Measurements from ENCODE around the gene NLGN3.

NLGN3 gene

DNA sequence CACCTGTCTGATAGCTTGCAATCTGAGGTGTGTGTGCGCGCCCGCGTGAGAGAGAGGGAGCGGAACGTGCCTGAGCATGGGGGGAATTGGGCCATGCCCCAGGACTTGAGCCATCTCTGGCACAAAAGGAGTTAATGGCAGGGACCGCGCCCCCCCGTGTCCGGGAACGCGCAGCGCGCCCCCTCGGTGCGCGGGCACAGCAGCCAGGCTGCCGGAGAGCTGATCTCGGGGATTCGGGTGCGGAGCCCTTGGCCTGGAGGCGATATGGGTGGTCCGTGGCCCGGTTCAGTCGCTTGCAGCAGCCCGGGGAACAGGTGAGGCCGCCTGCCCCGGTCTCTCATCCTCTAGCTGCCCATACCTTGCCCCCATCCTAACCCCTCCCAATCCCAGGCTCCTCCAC, at the start of gene NLGN3:
Gene NLGN3, plus strand, starts transcription at position 191 of the 400 bp plus-strand sequence. CDS start 2,909 bp downstream, outside the sequence.
- Histone ChIP-seq H3K4me1 (ENCODE audit: control insufficient read depth, low read depth, low read length) (peaks cover 6% of the 10 kb centered on the region), H3K27me3 (ENCODE audit: control insufficient read depth, insufficient read depth, low read length) (no peaks in the 10 kb centered on the region), H3K9me3 (ENCODE audit: control insufficient read depth, low read depth, low read length) (no peaks in the 10 kb centered on the region), H3K9ac (ENCODE audit: low read length) (peak within 1 kb of the TSS; percentile 22), H3K4me3 (ENCODE audit: low read length) (peak within 1 kb of the TSS; percentile 73), H3K27ac (ENCODE audit: low read length) (no peak within 1 kb of the TSS), H3K36me3 (ENCODE audit: control insufficient read depth, low read depth, low read length) (no peaks in the 10 kb centered on the region)

DNA sequence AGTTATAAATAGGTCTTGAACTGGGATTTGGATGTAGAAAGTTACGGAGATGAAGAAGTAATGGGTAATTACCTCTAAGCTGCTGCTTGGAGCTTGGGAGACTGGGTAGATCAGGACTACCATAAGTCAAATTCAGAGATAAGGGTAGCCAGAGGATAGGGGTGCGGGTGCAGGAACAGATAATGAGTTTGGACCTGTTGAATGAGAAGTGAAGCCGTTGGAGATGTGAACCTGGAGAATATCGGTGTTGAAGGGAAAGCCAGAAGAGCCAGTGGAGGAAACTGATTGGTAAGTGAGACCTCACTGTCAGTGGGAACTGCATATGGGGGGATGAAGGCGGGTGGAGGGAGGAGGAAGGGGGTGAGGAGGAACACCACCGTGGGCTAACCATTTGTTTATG, 49.6 kb upstream of the NLGN3 start:
- Histone ChIP-seq H3K4me1 (ENCODE audit: control insufficient read depth, low read depth, low read length) (peaks cover 7% of the 10 kb centered on the region), H3K9ac (ENCODE audit: low read length) (peak overlapping the region; percentile 55), H3K27ac (ENCODE audit: low read length) (no peak overlapping the region), H3K9me3 (ENCODE audit: control insufficient read depth, low read depth, low read length) (no peaks in the 10 kb centered on the region), H3K4me3 (ENCODE audit: low read length) (peak overlapping the region; percentile 82), H3K36me3 (ENCODE audit: control insufficient read depth, low read depth, low read length) (no peaks in the 10 kb centered on the region), H3K27me3 (ENCODE audit: control insufficient read depth, insufficient read depth, low read length) (peaks cover 14% of the 10 kb centered on the region)

DNA sequence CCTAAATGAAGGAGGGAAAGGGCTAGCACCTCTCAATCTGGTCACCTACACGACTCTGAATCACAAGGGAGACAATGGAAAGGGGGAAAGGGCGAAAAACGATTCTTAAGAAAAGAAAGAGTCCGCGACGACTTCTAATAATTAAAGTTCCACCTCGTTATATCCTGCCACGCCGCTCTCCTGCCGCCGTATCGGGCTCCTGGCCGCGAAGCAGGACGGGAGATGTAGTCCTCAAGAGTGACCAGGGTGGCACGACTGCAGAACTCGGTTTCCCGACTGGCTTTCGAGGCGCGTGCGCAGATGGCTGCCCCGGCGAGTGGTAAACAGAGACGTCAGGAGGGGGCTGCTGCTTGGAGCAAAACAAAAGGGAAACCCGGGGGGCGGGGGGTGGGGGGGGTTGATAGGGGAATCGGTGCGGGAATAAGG, 49.1 kb upstream of the NLGN3 start, which contains the start of gene FOXO4:
Gene FOXO4, plus strand, starts transcription at position 297 of the 426 bp plus-strand sequence. CDS start 678 bp downstream, outside the sequence.
- H3K9ac ChIP-seq (ENCODE audit: low read length) = peak within 1 kb of the TSS; percentile 55
- peak within 1 kb of the TSS; percentile 82 for H3K4me3 ChIP-seq (ENCODE audit: low read length)
- H3K9me3 ChIP-seq (ENCODE audit: control insufficient read depth, low read depth, low read length) = no peaks in the 10 kb centered on the region
- no peaks in the 10 kb centered on the region for H3K36me3 ChIP-seq (ENCODE audit: control insufficient read depth, low read depth, low read length)
- peaks cover 7% of the 10 kb centered on the region for H3K4me1 ChIP-seq (ENCODE audit: control insufficient read depth, low read depth, low read length)
- peaks cover 14% of the 10 kb centered on the region for H3K27me3 ChIP-seq (ENCODE audit: control insufficient read depth, insufficient read depth, low read length)
- no peak within 1 kb of the TSS for H3K27ac ChIP-seq (ENCODE audit: low read length)

DNA sequence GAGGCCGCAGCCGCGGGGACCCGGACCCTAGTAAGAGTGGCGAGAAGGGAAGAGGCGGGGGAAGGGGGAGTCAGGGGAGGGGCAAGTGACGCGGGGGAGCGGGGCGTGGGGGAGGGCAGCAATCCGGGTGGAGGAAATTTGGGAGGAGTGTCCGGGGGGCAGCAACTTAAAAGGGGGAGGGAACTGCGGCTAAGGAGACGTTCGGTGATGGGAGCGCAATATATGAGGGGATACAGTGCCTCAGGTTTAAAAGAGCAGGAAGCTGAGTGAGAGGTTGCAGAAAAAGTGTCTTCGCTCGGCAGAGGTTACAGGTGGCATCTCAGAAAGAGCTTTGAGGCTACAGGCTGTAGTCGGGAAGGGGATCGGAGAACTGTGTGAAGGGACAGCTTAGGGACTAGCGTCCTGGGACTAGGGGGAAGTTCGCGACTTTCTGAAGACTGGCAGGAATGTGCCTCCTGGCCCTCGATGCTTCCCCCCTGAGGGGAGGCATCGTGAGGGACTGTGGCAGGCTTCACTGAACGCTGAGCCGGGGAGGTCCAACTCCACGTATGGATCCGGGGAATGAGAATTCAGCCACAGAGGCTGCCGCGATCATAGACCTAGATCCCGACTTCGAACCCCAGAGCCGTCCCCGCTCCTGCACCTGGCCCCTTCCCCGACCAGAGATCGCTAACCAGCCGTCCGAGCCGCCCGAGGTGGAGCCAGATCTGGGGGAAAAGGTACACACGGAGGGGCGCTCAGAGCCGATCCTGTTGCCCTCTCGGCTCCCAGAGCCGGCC, 48.5 kb upstream of the NLGN3 start:
- H3K9me3 ChIP-seq (ENCODE audit: control insufficient read depth, low read depth, low read length) = no peaks in the 10 kb centered on the region
- H3K36me3 ChIP-seq (ENCODE audit: control insufficient read depth, low read depth, low read length) = no peaks in the 10 kb centered on the region
- peaks cover 7% of the 10 kb centered on the region for H3K4me1 ChIP-seq (ENCODE audit: control insufficient read depth, low read depth, low read length)
- H3K27ac ChIP-seq (ENCODE audit: low read length) = no peak overlapping the region
- H3K9ac ChIP-seq (ENCODE audit: low read length) = peak overlapping the region; percentile 37
- peak overlapping the region; percentile 82 for H3K4me3 ChIP-seq (ENCODE audit: low read length)
- H3K27me3 ChIP-seq (ENCODE audit: control insufficient read depth, insufficient read depth, low read length) = peaks cover 14% of the 10 kb centered on the region

DNA sequence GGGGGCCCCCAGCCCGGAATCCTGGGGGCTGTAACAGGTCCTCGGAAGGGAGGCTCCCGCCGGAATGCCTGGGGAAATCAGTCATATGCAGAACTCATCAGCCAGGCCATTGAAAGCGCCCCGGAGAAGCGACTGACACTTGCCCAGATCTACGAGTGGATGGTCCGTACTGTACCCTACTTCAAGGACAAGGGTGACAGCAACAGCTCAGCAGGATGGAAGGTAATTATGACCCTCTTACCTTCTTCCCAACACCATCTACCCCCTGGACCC, 47.9 kb upstream of the NLGN3 start:
- Histone ChIP-seq H3K36me3 (ENCODE audit: control insufficient read depth, low read depth, low read length) (no peaks in the 10 kb centered on the region), H3K4me1 (ENCODE audit: control insufficient read depth, low read depth, low read length) (peaks cover 7% of the 10 kb centered on the region), H3K9me3 (ENCODE audit: control insufficient read depth, low read depth, low read length) (no peaks in the 10 kb centered on the region), H3K27me3 (ENCODE audit: control insufficient read depth, insufficient read depth, low read length) (peaks cover 14% of the 10 kb centered on the region), H3K27ac (ENCODE audit: low read length) (no peak overlapping the region), H3K4me3 (ENCODE audit: low read length) (peak overlapping the region; percentile 82), H3K9ac (ENCODE audit: low read length) (peak overlapping the region; percentile 37)

DNA sequence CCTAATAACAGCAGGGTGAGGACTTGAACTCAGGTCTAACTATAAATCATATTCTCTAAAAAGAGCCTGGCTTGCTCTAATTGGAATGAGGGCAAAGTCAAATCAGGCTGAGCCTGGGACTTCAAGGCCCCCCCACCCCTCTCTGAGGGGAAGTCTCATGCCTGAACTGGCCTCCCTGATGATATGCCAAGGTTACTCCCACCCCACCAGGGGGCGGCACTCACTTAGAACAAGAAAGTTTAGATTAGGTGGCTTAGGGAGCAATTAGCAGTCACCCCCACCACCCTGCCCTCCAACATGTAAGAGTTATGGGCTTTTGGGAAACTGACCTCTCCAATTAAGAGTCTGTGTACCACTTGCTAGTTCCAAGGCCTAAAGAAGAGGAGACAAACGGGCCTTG, 46.3 kb upstream of the NLGN3 start:
- Histone ChIP-seq H3K9me3 (ENCODE audit: control insufficient read depth, low read depth, low read length) (no peaks in the 10 kb centered on the region), H3K36me3 (ENCODE audit: control insufficient read depth, low read depth, low read length) (no peaks in the 10 kb centered on the region), H3K9ac (ENCODE audit: low read length) (no peak overlapping the region), H3K27ac (ENCODE audit: low read length) (no peak overlapping the region), H3K27me3 (ENCODE audit: control insufficient read depth, insufficient read depth, low read length) (peaks cover 14% of the 10 kb centered on the region), H3K4me3 (ENCODE audit: low read length) (no peak overlapping the region), H3K4me1 (ENCODE audit: control insufficient read depth, low read depth, low read length) (peaks cover 7% of the 10 kb centered on the region)

DNA sequence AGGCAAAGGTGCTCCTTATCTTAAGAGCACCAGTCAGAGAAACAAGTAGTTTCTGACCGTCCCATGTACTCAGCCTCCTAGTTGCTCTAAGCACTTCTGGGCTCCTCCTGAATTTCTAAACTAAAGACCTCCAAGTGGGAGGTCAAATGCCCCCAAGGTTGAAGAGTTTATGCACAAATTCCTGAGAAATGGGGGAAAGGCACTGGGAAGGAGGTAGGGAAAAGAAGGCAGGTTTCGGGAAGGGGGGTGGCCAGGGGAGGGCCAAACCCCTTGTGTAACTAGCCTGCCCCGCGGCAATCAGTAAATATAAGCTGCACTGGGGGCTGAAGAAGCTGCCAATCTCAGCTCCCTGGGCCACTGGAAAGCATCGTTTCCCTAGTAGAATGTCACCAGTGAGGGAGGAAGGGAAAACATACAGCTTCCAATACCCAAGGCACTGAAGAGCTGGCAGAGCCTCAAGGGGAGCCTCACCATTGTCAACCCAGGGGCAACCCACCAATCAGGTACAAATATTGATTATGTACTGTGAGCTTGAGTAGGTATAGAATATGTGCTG, 45.6 kb upstream of the NLGN3 start:
- Histone ChIP-seq H3K4me3 (ENCODE audit: low read length) (peak overlapping the region; percentile 17), H3K27ac (ENCODE audit: low read length) (no peak overlapping the region)

DNA sequence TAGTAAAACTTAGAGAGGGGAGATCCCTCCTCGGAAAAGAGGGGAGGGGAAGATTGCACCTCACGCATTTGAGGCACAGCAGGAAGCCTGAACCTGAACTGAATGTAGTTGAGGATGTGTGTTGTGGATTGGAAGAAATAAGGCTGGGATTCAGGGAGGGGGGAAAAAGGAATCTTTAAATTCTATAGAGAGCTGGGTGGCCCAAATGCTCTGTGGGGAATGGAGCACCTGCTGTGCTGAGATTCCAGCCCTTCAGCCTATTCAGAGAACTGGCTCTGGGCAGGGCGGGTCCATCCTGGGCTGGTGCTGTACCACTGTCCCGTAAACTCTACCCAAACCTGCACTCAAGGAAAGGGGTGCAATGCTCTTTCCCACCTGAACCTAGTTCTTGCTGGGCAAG, 44.9 kb upstream of the NLGN3 start:
- Histone ChIP-seq H3K27ac (ENCODE audit: low read length) (no peak overlapping the region), H3K4me3 (ENCODE audit: low read length) (peak overlapping the region; percentile 17), H3K27me3 (ENCODE audit: control insufficient read depth, insufficient read depth, low read length) (peaks cover 14% of the 10 kb centered on the region), H3K9ac (ENCODE audit: low read length) (no peak overlapping the region), H3K4me1 (ENCODE audit: control insufficient read depth, low read depth, low read length) (peaks cover 10% of the 10 kb centered on the region), H3K36me3 (ENCODE audit: control insufficient read depth, low read depth, low read length) (no peaks in the 10 kb centered on the region), H3K9me3 (ENCODE audit: control insufficient read depth, low read depth, low read length) (no peaks in the 10 kb centered on the region)

More for the DNA sequence above, 45.6 kb upstream of the NLGN3 start:
- peaks cover 14% of the 10 kb centered on the region for H3K27me3 ChIP-seq (ENCODE audit: control insufficient read depth, insufficient read depth, low read length)
- H3K36me3 ChIP-seq (ENCODE audit: control insufficient read depth, low read depth, low read length) = no peaks in the 10 kb centered on the region
- H3K4me1 ChIP-seq (ENCODE audit: control insufficient read depth, low read depth, low read length) = peaks cover 10% of the 10 kb centered on the region
- no peak overlapping the region for H3K9ac ChIP-seq (ENCODE audit: low read length)
- H3K9me3 ChIP-seq (ENCODE audit: control insufficient read depth, low read depth, low read length) = no peaks in the 10 kb centered on the region

DNA sequence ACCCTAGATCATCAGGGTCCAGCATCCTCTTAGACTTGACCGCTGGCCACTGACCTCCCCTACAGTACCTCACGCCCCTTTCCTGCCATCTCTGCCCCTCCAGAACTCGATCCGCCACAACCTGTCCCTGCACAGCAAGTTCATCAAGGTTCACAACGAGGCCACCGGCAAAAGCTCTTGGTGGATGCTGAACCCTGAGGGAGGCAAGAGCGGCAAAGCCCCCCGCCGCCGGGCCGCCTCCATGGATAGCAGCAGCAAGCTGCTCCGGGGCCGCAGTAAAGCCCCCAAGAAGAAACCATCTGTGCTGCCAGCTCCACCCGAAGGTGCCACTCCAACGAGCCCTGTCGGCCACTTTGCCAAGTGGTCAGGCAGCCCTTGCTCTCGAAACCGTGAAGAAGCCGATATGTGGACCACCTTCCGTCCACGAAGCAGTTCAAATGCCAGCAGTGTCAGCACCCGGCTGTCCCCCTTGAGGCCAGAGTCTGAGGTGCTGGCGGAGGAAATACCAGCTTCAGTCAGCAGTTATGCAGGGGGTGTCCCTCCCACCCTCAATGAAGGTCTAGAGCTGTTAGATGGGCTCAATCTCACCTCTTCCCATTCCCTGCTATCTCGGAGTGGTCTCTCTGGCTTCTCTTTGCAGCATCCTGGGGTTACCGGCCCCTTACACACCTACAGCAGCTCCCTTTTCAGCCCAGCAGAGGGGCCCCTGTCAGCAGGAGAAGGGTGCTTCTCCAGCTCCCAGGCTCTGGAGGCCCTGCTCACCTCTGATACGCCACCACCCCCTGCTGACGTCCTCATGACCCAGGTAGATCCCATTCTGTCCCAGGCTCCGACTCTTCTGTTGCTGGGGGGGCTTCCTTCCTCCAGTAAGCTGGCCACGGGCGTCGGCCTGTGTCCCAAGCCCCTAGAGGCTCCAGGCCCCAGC, 43.8 kb upstream of the NLGN3 start:
- H3K4me1 ChIP-seq (ENCODE audit: control insufficient read depth, low read depth, low read length) = peaks cover 10% of the 10 kb centered on the region
- H3K9ac ChIP-seq (ENCODE audit: low read length) = no peak overlapping the region
- no peaks in the 10 kb centered on the region for H3K9me3 ChIP-seq (ENCODE audit: control insufficient read depth, low read depth, low read length)
- H3K36me3 ChIP-seq (ENCODE audit: control insufficient read depth, low read depth, low read length) = no peaks in the 10 kb centered on the region
- no peak overlapping the region for H3K27ac ChIP-seq (ENCODE audit: low read length)
- no peak overlapping the region for H3K4me3 ChIP-seq (ENCODE audit: low read length)
- H3K27me3 ChIP-seq (ENCODE audit: control insufficient read depth, insufficient read depth, low read length) = peaks cover 14% of the 10 kb centered on the region

DNA sequence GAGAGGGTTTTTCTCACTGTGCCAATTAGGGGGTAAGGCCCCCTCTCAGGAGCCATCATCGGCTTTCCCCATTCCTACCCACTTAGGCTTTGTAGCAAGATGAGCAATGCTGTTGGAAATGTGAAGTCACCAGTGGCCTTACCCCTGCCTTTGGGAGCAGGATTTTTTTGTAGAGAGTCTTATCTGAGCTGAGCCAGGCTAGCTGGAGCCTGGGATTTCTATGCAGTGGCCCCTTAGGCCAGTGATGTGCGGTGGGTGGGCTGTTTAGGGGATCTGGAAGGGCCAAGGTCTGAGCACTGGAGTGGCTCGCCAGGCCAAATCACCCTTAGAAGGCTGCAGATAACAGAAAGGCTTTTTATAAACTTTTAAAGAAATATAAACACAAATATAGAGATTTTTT, 42.3 kb upstream of the NLGN3 start:
- Histone ChIP-seq H3K27me3 (ENCODE audit: control insufficient read depth, insufficient read depth, low read length) (peaks cover 8% of the 10 kb centered on the region), H3K4me1 (ENCODE audit: control insufficient read depth, low read depth, low read length) (peaks cover 10% of the 10 kb centered on the region), H3K36me3 (ENCODE audit: control insufficient read depth, low read depth, low read length) (no peaks in the 10 kb centered on the region), H3K9me3 (ENCODE audit: control insufficient read depth, low read depth, low read length) (peaks cover 2% of the 10 kb centered on the region), H3K27ac (ENCODE audit: low read length) (no peak overlapping the region), H3K4me3 (ENCODE audit: low read length) (no peak overlapping the region), H3K9ac (ENCODE audit: low read length) (no peak overlapping the region)
